ENCODE data around the gene KCNT1. TPM values are rescaled to one million over a fixed set of nuclear protein-coding genes. Genes with fewer than 3 reads are reported as not detected.

KCNT1 gene
- total RNA-seq, 1 experiment from 2014 or later = 0.10 TPM

GRCh38 chr9:135700525-135700924 is 1.5 kb upstream of the KCNT1 start:
- DNase-seq = no peak
- no peaks in the 10 kb centered on the region for H3K36me3 ChIP-seq (replicated peaks; ENCODE audit: control insufficient read depth, insufficient read depth, low read length)
- H3K27me3 ChIP-seq (ENCODE audit: control insufficient read depth, insufficient read depth, low read length) = peaks cover 2% of the 10 kb centered on the region; the same call in 1 of the 2 replicates
- H3K4me3 ChIP-seq (ENCODE audit: insufficient read depth, low read depth, low read length) = no peak overlapping the region

DNA sequence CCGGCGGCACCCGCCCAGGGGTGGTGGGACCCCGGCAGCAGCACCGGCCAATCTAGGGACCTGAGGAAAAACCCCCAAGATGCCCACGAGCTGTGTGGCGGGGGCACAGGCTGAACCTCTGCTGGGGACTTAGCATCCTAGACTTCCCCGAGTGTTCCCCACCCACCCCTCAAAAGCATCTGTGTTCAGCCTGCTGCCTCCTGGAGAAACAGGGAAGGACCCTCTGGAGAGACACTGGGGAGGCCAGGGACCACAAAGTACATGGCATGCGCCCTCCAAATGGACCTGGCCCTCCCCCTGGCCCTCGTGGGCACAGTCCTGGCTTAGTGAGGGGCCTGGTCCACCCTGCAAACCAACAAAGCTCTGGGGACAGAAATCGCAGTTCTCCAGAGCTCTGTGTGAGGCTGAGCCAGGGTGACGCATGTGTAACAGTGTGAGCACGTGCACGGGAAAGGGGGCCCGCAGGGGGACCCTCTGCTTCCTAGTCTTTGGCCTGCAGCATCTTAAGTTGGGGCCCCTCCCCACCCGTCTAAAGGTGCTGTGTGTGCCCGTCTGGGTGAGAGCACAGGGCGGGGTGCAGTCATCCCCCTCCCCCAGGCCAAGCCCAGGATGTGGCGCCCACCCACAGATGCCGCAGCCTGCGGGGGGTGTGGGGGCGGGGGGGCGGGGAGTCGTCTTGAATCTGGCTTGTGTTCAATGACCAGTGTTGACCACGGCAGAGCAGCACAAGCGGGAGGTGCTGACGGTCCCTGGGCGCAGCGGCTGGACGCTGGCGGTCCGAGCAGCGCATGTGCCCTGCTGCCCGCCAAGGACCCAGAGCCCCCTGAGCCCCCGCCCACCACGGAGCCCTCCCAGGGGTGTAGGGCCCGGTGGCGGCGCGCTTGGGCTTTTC is 672 bp upstream of the KCNT1 start:
- Histone ChIP-seq H3K36me3 (replicated peaks; ENCODE audit: control insufficient read depth, insufficient read depth, low read length) (no peaks in the 10 kb centered on the region), H3K4me3 (ENCODE audit: insufficient read depth, low read depth, low read length) (peak overlapping the region; percentile 27), H3K27me3 (ENCODE audit: control insufficient read depth, insufficient read depth, low read length) (peaks cover 2% of the 10 kb centered on the region; the same call in 1 of the 2 replicates)
- no peak for DNase-seq

GRCh38 chr9:135703726-135704125 is 1.7 kb downstream of the KCNT1 start:
- no peaks in the 10 kb centered on the region for H3K36me3 ChIP-seq (replicated peaks; ENCODE audit: control insufficient read depth, insufficient read depth, low read length)
- DNase-seq = peak; percentile 88
- H3K4me3 ChIP-seq (ENCODE audit: insufficient read depth, low read depth, low read length) = no peak overlapping the region
- peaks cover 2% of the 10 kb centered on the region; the same call in 1 of the 2 replicates for H3K27me3 ChIP-seq (ENCODE audit: control insufficient read depth, insufficient read depth, low read length)

DNA sequence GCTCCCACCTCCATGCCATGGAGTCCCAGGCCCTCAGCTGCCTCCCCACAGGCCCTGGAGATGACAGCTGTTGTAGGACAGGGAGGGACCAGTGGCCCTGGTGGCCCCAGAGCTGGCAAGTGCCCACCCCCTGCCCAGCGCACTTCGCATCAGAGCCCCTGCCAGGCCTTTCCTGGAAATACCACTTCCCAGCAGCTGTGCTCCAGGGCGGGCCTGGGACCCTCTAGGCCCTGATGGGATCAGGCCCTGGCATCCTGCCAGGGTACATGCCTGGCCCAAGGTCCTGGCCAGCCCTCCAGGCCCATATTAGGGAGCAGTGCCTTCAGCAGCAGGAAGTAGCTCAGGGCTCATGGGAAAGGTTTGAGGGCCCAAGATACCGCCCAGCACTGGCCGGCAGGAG is 2.5 kb downstream of the KCNT1 start:
- peaks cover 2% of the 10 kb centered on the region; the same call in 1 of the 2 replicates for H3K27me3 ChIP-seq (ENCODE audit: control insufficient read depth, insufficient read depth, low read length)
- DNase-seq = no peak

GRCh38 chr9:135705376-135705775 is 3.4 kb downstream of the KCNT1 start:
- peaks cover 2% of the 10 kb centered on the region; the same call in 1 of the 2 replicates for H3K27me3 ChIP-seq (ENCODE audit: control insufficient read depth, insufficient read depth, low read length)
- no peak for DNase-seq
- no peaks in the 10 kb centered on the region for H3K36me3 ChIP-seq (replicated peaks; ENCODE audit: control insufficient read depth, insufficient read depth, low read length)
- no peak overlapping the region for H3K4me3 ChIP-seq (ENCODE audit: insufficient read depth, low read depth, low read length)

More for the DNA sequence above, 2.5 kb downstream of the KCNT1 start:
- Histone ChIP-seq H3K4me3 (ENCODE audit: insufficient read depth, low read depth, low read length) (no peak overlapping the region), H3K36me3 (replicated peaks; ENCODE audit: control insufficient read depth, insufficient read depth, low read length) (no peaks in the 10 kb centered on the region)

- H3K4me3 ChIP-seq (ENCODE audit: insufficient read depth, low read depth, low read length) = no peak overlapping the region
- H3K36me3 ChIP-seq (replicated peaks; ENCODE audit: control insufficient read depth, insufficient read depth, low read length) = no peaks in the 10 kb centered on the region
- H3K27me3 ChIP-seq (ENCODE audit: control insufficient read depth, insufficient read depth, low read length) = peaks cover 2% of the 10 kb centered on the region; the same call in 1 of the 2 replicates
- no peak for DNase-seq
Observed at GRCh38 chr9:135706288-135706687, 4.3 kb downstream of the KCNT1 start.

GRCh38 chr9:135707252-135708138 is 5.5 kb downstream of the KCNT1 start:
- H3K4me3 ChIP-seq (ENCODE audit: insufficient read depth, low read depth, low read length) = no peak overlapping the region
- no peaks in the 10 kb centered on the region for H3K36me3 ChIP-seq (replicated peaks; ENCODE audit: control insufficient read depth, insufficient read depth, low read length)
- H3K27me3 ChIP-seq (ENCODE audit: control insufficient read depth, insufficient read depth, low read length) = 0 out of 2 replicates have a peak, but pooled peaks cover 2% of the 10 kb centered on the region
- no peak for DNase-seq

GRCh38 chr9:135708164-135708563 is 6.2 kb downstream of the KCNT1 start:
- Histone ChIP-seq H3K4me3 (ENCODE audit: insufficient read depth, low read depth, low read length) (no peak overlapping the region), H3K36me3 (replicated peaks; ENCODE audit: control insufficient read depth, insufficient read depth, low read length) (no peaks in the 10 kb centered on the region), H3K27me3 (ENCODE audit: control insufficient read depth, insufficient read depth, low read length) (no peaks in the 10 kb centered on the region)
- DNase-seq = no peak

GRCh38 chr9:135711391-135711790 is 9.4 kb downstream of the KCNT1 start:
- no peaks in the 10 kb centered on the region; the same call in 1 of the 2 replicates for H3K27me3 ChIP-seq (ENCODE audit: control insufficient read depth, insufficient read depth, low read length)
- no peak for DNase-seq
- no peak overlapping the region for H3K4me3 ChIP-seq (ENCODE audit: insufficient read depth, low read depth, low read length)
- H3K36me3 ChIP-seq (replicated peaks; ENCODE audit: control insufficient read depth, insufficient read depth, low read length) = no peaks in the 10 kb centered on the region

GRCh38 chr9:135711881-135712280 is 9.9 kb downstream of the KCNT1 start:
- Histone ChIP-seq H3K36me3 (replicated peaks; ENCODE audit: control insufficient read depth, insufficient read depth, low read length) (no peaks in the 10 kb centered on the region), H3K4me3 (ENCODE audit: insufficient read depth, low read depth, low read length) (no peak overlapping the region), H3K27me3 (ENCODE audit: control insufficient read depth, insufficient read depth, low read length) (no peaks in the 10 kb centered on the region; the same call in 1 of the 2 replicates)
- DNase-seq = no peak

GRCh38 chr9:135712613-135713295 is 10.8 kb downstream of the KCNT1 start:
- no peaks in the 10 kb centered on the region; the same call in 1 of the 2 replicates for H3K27me3 ChIP-seq (ENCODE audit: control insufficient read depth, insufficient read depth, low read length)

DNA sequence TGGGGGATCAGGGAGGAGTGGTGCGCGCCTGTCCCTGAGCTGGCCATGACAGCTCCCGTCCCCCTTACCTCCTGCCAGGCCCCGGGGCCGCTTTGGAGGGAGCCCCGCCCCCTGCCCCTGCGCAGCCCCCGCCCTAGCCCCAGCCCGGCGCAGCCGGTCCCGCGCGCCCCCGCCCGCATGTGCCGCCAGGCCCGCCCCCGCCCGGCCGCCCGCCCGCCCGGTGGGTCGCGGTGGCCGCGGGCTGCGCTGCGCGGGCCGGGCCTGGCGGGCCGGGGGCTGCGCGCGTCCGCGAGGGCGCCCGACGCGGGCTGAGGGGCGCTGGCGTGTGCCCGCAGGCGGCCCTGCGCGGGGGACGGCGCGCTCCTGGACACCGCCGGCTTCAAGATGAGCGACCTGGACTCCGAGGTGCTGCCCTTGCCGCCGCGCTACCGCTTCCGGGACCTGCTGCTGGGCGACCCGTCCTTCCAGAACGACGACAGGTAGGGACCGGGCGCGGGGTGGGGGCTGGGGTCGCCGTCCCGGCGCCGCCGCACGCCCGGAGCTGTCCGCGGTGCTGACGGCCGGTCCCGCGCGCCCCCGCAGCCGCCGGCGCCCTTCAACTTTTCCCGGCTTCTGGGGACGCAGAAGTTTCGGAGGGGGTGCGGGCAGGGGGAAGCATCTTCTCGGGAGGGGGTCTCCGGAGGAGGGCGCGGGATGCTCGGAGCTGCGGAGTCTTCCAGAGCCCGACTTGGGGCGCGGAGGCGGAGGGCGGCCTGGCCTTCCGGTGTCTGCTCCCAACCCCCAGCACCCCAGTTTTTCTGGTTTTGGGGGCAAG is 12.5 kb downstream of the KCNT1 start:
- Histone ChIP-seq H3K36me3 (replicated peaks; ENCODE audit: control insufficient read depth, insufficient read depth, low read length) (no peaks in the 10 kb centered on the region), H3K27me3 (ENCODE audit: control insufficient read depth, insufficient read depth, low read length) (no peaks in the 10 kb centered on the region; the same call in 1 of the 2 replicates), H3K4me3 (ENCODE audit: insufficient read depth, low read depth, low read length) (peak overlapping the region; percentile 37)
- DNase-seq = peak; percentile 96

More at GRCh38 chr9:135712613-135713295, 10.8 kb downstream of the KCNT1 start:
- DNase-seq = no peak
- Histone ChIP-seq H3K4me3 (ENCODE audit: insufficient read depth, low read depth, low read length) (no peak overlapping the region), H3K36me3 (replicated peaks; ENCODE audit: control insufficient read depth, insufficient read depth, low read length) (no peaks in the 10 kb centered on the region)

DNA sequence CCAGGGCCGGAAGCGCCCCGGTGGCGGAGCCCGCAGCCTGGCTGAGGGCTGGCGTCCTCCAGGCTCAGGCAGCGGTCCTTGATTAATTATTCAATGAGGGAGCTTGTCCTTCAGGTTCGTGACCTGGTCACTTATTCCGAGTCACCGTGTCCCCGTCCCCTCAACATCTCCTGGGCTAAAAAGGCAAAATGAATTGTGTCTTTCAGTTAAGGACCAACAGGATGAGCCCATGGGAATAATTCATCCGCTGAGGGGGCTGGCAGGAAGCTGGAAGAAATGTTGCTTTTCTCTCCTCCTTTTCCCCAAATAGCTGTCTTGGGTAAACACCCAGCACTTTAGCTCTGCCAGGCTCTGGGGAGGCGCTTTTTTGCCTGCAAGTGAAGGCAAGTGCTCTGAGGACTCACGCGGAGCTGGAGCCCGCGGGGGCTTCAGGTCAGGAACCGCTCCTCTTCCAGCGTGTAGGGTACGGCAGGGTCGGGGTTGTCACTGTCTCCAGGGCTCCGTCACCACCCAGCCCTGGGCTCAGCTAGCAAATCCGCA is 13.1 kb downstream of the KCNT1 start:
- no peaks in the 10 kb centered on the region for H3K36me3 ChIP-seq (replicated peaks; ENCODE audit: control insufficient read depth, insufficient read depth, low read length)
- peak; percentile 68 for DNase-seq
- no peak overlapping the region for H3K4me3 ChIP-seq (ENCODE audit: insufficient read depth, low read depth, low read length)
- no peaks in the 10 kb centered on the region; the same call in 1 of the 2 replicates for H3K27me3 ChIP-seq (ENCODE audit: control insufficient read depth, insufficient read depth, low read length)
